Upper lobe of left lung (tissue), 6 donors: ENCODE data around the gene ANKS1B. TPM values are rescaled to one million over a fixed set of nuclear protein-coding genes. Genes with fewer than 3 reads are reported as not detected.

Source experiments
- ATAC-seq, 2 donors: fragments of 200-7000 bp; cut with Tn5 transposase; one replicate each; pipeline ENCODE4 v1.9.1; 2022; ENCODE audit warnings: mild to moderate bottlenecking in 2 of 2, moderate library complexity in 2 of 2; ENCODE audit not compliant: low FRiP score in 2 of 2
- DNase-seq, 2 donors: peaks; one replicate each; pipeline ENCODE4 v3.0.0-alpha.2; 2019 to 2020
- H3K27ac ChIP-seq, 4 donors: fragments of 200-600 bp; sonication (generic); one replicate each; pipeline ENCODE4 v1.5.1; 2016 to 2019
- H3K27me3 ChIP-seq, 4 donors: fragments of 200-600 bp; sonication (generic); one replicate each; pipeline ENCODE4 v1.5.1; 2017 to 2019
- H3K36me3 ChIP-seq, 4 donors: fragments of 200-600 bp; sonication (generic); one replicate each; pipeline ENCODE4 v1.5.1; 2016 to 2019
- H3K4me1 ChIP-seq, 4 donors: fragments of 200-600 bp; sonication (generic); one replicate each; pipeline ENCODE4 v1.5.1; 2018 to 2019
- H3K4me3 ChIP-seq, 4 donors: fragments of 200-600 bp; sonication (generic); one replicate each; pipeline ENCODE4 v1.5.1; 2017 to 2019; ENCODE audit warnings: mild to moderate bottlenecking in 2 of 4, moderate library complexity in 1 of 4
- H3K9me3 ChIP-seq, 4 donors: fragments of 200-600 bp; sonication (generic); one replicate each; pipeline ENCODE4 v1.5.1; 2018 to 2019
- CTCF ChIP-seq, 6 experiments: fragments of 450-650 bp in 4 of 6; fragments of 200-600 bp in 2 of 6; sonication (generic) in 2 of 6; IDR thresholded peaks; one replicate each; pipeline ENCODE4 v1.5.1; 2016 to 2019; ENCODE audit warnings: antibody characterized with exemption in 6 of 6
- EP300 ChIP-seq, 4 donors: sonication (generic); formaldehyde crosslinking; IDR thresholded peaks; one replicate each; pipeline ENCODE4 v1.5.1; 2017; ENCODE audit warnings: antibody characterized with exemption in 4 of 4, control low read depth in 2 of 4
- POLR2A ChIP-seq, 4 donors: fragments of 450-650 bp; IDR thresholded peaks; one replicate each; pipeline ENCODE4 v1.5.1; 2016 to 2017; ENCODE audit warnings: antibody characterized with exemption in 4 of 4, mild to moderate bottlenecking in 2 of 4
- POLR2AphosphoS5 ChIP-seq, 2 donors: sonication (generic); formaldehyde crosslinking; IDR thresholded peaks; one replicate each; pipeline ENCODE4 v1.5.1; 2017; ENCODE audit warnings: antibody characterized with exemption in 2 of 2
- WGBS, 2 donors: methylation state at CpG; one replicate each; pipeline ENCODE4 v1.1.5; 2017 to 2018; 5-methylcytosine and 5-hydroxymethylcytosine counted together
- total RNA-seq, 6 donors: library from RNA; depleted of rRNA in 4 of 6; stranded (reverse); fragments of >200 nt in 4 of 6; gene quantifications; one replicate each; pipeline versions ENCODE4 v1.1.0 to v1.2.1, GENCODE V29; 2016 to 2021
- donor health status: DM: no; HTN: no; CAD: no; lungs with moderate emphysema.
- donor health status: DM: no; HTN: yes; CAD: no; lungs with severe emphysema.

ANKS1B gene
- total RNA-seq, 6 donors from 2014 or later, result 5.1 to 23.7 (median 7.2) TPM

GRCh38 chr12:98939926-98940325, 1044.8 kb downstream of the ANKS1B start:
- TF ChIP-seq POLR2A (IDR thresholded peaks at IDR 0.05) (no peak), EP300 (IDR thresholded peaks at IDR 0.05) (no peak), CTCF (IDR thresholded peaks at IDR 0.05) (no peak), POLR2AphosphoS5 (IDR thresholded peaks at IDR 0.05) (no peak)
- Histone ChIP-seq H3K27me3 (no peaks in the 10 kb centered on the region), H3K4me3 (no peak overlapping the region), H3K4me1 (no peaks in the 10 kb centered on the region), H3K27ac (no peak overlapping the region), H3K36me3 (no peaks in the 10 kb centered on the region), H3K9me3 (no peaks in the 10 kb centered on the region)
- no peak for DNase-seq
- 58 to 69% methylated on average over 3 of the region's 3 CpGs for WGBS, 2 donors
- ATAC-seq, result no peak

GRCh38 chr12:98939350-98939749, 1045.4 kb downstream of the ANKS1B start:
- Histone ChIP-seq H3K4me1 (no peaks in the 10 kb centered on the region), H3K27me3 (no peaks in the 10 kb centered on the region), H3K27ac (no peak overlapping the region), H3K9me3 (no peaks in the 10 kb centered on the region), H3K4me3 (no peak overlapping the region), H3K36me3 (no peaks in the 10 kb centered on the region)
- 21 to 29% methylated on average over 2 of the region's 2 CpGs for WGBS, 2 donors
- TF ChIP-seq CTCF (IDR thresholded peaks at IDR 0.05) (peak in 1 of 6 experiments; percentile 32), POLR2AphosphoS5 (IDR thresholded peaks at IDR 0.05) (no peak), EP300 (IDR thresholded peaks at IDR 0.05) (no peak)
- no peak for ATAC-seq
- no peak for DNase-seq

GRCh38 chr12:98935847-98936246, 1048.9 kb downstream of the ANKS1B start:
- H3K9me3 ChIP-seq, result no peaks in the 10 kb centered on the region
- TF ChIP-seq EP300 (IDR thresholded peaks at IDR 0.05), result no peak
- H3K27ac ChIP-seq, result no peak overlapping the region
- H3K27me3 ChIP-seq, result no peaks in the 10 kb centered on the region
- WGBS, 2 donors, result 72 to 74% methylated on average over 2 of the region's 2 CpGs
- H3K4me1 ChIP-seq, result no peaks in the 10 kb centered on the region
- no peak for ATAC-seq
- no peak for DNase-seq
- no peaks in the 10 kb centered on the region for H3K36me3 ChIP-seq
- no peak overlapping the region for H3K4me3 ChIP-seq

- Histone ChIP-seq H3K36me3 (no peaks in the 10 kb centered on the region), H3K9me3 (no peaks in the 10 kb centered on the region), H3K4me3 (no peak overlapping the region), H3K27ac (no peak overlapping the region), H3K4me1 (no peaks in the 10 kb centered on the region), H3K27me3 (no peaks in the 10 kb centered on the region)
- ATAC-seq (no peak), DNase-seq (no peak)
- TF ChIP-seq POLR2A (IDR thresholded peaks at IDR 0.05) (no peak), EP300 (IDR thresholded peaks at IDR 0.05) (no peak), CTCF (IDR thresholded peaks at IDR 0.05) (no peak), POLR2AphosphoS5 (IDR thresholded peaks at IDR 0.05) (no peak)
Observed at GRCh38 chr12:98922871-98923270, 1061.9 kb downstream of the ANKS1B start.

GRCh38 chr12:98918176-98918863, 1066.4 kb downstream of the ANKS1B start:
- Histone ChIP-seq H3K4me3 (no peak overlapping the region), H3K27ac (no peak overlapping the region), H3K9me3 (no peaks in the 10 kb centered on the region), H3K36me3 (no peaks in the 10 kb centered on the region), H3K4me1 (no peaks in the 10 kb centered on the region), H3K27me3 (no peaks in the 10 kb centered on the region)
- no peak for DNase-seq
- no peak for TF ChIP-seq CTCF (IDR thresholded peaks at IDR 0.05)
- no peak for TF ChIP-seq POLR2AphosphoS5 (IDR thresholded peaks at IDR 0.05)
- TF ChIP-seq EP300 (IDR thresholded peaks at IDR 0.05), result no peak
- TF ChIP-seq POLR2A (IDR thresholded peaks at IDR 0.05), result no peak
- no peak for ATAC-seq
- 71 to 84% methylated on average over 7 of the region's 7 CpGs for WGBS, 2 donors
